NCI-H345 (cell line): ENCODE measurements around the gene MORF4L2.

Experiments
- DNase-seq: peaks from one replicate; lab custom pipeline; 2025; lab: John Stamatoyannopoulos, UW

MORF4L2 gene

GRCh38 chrX:103631145-103631544, 55.4 kb downstream of the MORF4L2 start:
- DNase-seq: no peak

GRCh38 chrX:103630171-103630511, 56.4 kb downstream of the MORF4L2 start:
- DNase-seq: no peak

- peak; percentile 73 for DNase-seq
Observed at GRCh38 chrX:103629318-103630170, 57.0 kb downstream of the MORF4L2 start.

- peak; percentile 50 for DNase-seq
Observed at GRCh38 chrX:103628386-103629317, 57.8 kb downstream of the MORF4L2 start, which contains the start of gene TCEAL1. Gene TCEAL1, plus strand, starts transcription at chrX:103628975. Its CDS starts 942 bp downstream, at chrX:103629917.

- DNase-seq: no peak
Observed at GRCh38 chrX:103626855-103627254, 59.6 kb downstream of the MORF4L2 start.
